Measurements from ENCODE around the gene ATG12.
A peak's percentile ranks its signal among the peaks of the same experiment; 100 is the strongest.
"Not testable (repeated sequence)": the region's sequence is repeated elsewhere in the genome, so short reads cannot be mapped to it uniquely, and the experiment has no call there.

Gene ATG12

DNA sequence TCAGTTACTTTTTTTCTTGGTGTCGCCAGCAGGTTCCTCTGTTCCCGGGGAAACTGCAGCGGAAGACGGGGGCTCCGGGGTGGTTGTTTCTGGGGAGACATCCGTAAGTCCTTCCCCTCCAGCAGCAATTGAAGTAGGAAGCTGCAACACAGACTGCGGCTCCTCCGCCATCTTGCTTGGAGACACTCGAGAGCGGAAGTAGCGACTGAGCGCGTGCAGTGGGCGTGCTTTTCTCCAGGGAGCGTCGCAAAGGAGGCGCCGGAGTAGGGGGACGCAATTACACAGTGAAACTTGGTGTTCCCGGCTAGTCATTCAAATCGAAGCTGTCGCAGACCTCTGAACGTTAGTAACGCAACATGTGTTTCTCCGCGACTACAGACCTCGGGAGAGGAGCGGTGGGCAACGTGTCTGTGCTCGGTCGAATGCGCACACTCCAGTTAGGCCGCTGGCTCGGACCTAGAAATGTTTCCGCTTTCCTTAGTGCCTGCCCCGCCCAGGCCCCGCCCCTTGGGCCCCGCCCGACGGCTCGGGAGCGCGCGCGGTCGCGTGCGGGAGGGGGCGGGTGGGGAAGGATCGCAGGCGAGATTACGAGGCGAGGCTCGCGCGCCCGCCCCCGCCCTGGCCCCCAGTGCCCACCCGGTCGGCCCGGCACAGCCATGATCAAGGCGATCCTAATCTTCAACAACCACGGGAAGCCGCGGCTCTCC is at the start of gene ATG12, which contains the start of gene AP3S1:
TSS of gene ATG12 (minus strand) at position 184 of the 707 bp plus-strand sequence. CDS start at position 171, 13 bp downstream.
TSS of gene AP3S1 (plus strand) at position 554 of the 707 bp plus-strand sequence. CDS start at position 657, 103 bp downstream.
- DNase-seq (ENCODE audit: low spot score): peak; percentile 78

- DNase-seq (ENCODE audit: low spot score): no peak
These were observed 46.7 kb upstream of the ATG12 start for GRCh38 chr5:115888027-115888426.

- not testable (repeated sequence) for DNase-seq (ENCODE audit: low spot score)
These were observed 43.8 kb upstream of the ATG12 start for GRCh38 chr5:115885208-115885607.

GRCh38 chr5:115884704-115885103 is 43.3 kb upstream of the ATG12 start:
- no peak for DNase-seq (ENCODE audit: low spot score)

GRCh38 chr5:115882434-115882833 is 41.1 kb upstream of the ATG12 start:
- DNase-seq (ENCODE audit: low spot score): not testable (repeated sequence)

DNA sequence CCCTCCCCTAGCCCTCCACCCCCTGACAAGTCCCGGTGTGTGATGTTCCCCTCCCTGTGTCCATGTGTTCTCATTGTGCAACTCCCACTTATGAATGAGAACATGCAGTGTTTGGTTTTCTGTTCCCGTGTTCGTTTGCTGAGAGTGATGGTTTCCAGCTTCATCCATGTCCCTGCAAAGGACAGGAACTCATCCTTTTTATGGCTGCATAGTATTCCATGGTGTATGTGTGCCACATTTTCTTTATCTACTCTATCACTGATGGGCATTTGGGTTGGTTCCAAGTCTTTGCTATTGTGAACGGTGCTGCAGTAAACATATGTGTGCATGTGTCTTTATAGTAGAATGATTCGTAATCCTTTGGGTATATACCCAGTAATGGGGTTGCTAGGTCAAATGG is 36.0 kb upstream of the ATG12 start:
- not testable (repeated sequence) for DNase-seq (ENCODE audit: low spot score)

DNA sequence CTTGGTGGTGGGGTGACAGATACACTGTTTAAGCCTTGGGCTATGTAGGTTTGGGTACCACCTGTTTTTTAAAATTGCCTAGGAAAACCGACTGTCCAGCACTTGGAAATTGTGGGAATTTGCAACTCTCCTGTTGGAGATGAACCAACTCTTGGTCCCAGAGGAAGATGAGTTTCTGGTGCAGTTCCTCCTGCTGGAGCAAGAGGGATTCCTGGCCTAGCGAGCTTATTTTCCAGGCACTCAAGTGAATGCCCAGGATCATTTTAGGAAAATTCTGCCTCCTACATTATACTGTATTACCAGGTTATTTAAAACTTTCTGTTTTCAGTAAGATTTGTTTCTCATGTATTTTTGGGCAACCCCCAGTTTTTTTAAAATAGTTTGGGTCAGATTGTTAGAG is 34.1 kb upstream of the ATG12 start:
- peak; percentile 5 for DNase-seq (ENCODE audit: low spot score)

DNA sequence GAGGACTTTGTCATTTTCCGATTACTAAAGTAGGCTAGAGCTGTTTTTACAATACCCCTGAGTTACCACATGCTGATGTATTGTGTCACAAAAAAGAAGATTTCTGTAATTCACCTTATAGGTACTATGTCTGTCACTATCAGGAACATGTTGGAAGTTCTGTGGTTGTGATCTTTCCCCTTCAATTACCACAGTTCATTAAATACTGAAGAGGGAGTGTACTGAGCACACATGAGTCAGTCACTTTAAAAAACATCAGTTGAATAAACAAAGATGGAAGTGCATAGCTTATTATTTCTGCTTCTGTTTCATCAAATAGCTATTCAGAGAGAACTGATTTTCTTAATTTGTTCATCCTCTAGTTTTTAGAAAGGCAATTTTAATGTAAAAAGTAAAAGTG is 32.0 kb upstream of the ATG12 start:
- DNase-seq (ENCODE audit: low spot score): no peak

- DNase-seq (ENCODE audit: low spot score): no peak
These were observed 31.1 kb upstream of the ATG12 start for GRCh38 chr5:115872447-115872846.

DNA sequence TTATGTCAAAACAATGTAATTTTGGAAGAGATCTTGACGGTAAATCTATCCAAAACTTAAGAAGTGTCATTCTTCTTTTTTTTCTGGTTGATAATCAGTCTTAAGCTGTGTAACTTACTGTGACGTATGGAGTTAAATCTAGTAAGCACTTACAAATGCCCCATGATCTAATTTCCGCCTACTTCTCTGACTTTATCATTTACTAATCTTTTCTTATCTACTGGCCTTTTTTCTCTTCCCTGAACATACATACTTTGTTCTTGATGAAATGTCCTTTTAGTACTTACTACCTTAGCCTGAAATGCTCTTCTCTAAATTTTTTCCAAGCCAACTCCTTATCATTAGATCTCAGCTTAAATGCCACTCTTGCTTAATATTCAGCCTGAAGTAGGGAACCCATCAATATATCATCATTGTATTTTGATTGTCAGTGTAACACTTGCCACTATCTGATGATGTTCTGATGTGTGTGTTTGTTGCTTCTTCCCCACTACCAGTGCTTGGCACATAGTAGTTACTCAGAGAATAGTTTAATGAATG is 28.0 kb upstream of the ATG12 start:
- DNase-seq (ENCODE audit: low spot score): no peak

DNA sequence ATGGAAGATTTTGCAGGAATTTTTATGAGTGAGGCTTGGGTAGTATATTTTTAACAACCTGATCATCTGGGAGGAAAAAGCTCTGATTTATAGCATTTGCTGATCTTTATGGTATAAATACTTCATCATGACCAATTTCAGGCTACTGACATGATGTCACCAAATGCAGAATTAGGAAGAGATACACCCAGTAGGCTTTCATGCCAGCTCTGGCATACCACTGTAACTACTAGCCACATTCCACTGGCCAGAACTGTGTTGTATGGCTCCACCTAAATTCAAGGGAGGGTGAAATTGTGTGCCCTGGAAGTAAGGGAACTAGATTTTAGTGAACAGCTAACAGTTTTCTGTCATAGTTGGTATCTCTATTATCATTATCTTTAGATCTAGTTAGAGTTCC is 18.0 kb upstream of the ATG12 start:
- DNase-seq (ENCODE audit: low spot score): no peak

DNA sequence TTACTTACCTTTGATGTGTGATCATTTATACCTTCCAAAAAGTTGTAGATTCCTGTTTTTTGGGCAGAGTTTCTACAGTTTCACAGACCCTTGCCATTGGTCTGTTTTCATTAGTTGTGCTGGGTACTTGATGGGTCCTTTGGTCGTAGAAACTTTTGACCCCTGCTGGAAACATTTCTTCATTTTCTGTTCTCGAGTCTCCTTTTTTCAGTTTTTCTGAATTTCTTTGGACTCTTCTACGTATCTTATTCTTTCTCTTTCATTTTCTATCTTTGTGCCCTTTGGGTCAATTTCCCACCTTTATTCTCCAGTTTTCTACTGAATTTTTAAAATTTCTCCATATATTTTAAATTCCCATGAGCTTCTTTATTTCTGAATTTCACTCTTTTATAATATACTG is 17.0 kb upstream of the ATG12 start:
- DNase-seq (ENCODE audit: low spot score): no peak

DNA sequence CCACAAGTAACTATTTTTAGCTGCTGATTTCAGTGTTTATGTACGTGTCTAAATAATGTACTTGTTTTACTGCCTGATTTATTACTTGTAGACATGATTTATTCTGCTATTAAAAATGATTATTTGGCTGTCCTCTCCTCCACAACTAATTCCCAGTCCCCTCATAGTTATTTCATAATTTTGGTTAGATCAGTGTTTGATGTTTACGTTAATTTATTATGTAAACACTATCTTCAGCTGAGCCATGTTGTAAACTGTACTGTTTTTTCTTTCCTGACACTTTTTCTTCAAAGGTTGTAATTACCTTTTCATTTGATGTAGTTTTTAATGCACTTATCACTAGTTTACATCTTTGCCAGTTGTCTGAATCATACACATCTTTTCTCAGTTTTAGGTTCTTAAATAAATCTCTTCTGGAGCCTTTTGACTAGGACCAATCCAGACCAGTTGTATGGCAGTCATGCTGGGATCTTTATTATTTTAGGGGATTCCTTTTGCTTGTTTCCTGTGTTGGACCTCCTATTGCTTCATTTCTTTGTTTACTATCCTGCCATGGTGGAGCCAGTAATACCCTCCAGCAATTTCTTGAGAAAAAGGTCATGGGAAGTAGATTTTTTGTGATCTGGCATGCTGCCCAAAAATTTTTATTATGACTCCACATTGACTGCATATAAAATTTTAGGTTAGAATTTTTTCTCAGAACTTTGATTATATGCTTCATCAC is 16.4 kb upstream of the ATG12 start:
- no peak for DNase-seq (ENCODE audit: low spot score)

GRCh38 chr5:115857057-115857479 is 15.7 kb upstream of the ATG12 start:
- no peak for DNase-seq (ENCODE audit: low spot score)

DNA sequence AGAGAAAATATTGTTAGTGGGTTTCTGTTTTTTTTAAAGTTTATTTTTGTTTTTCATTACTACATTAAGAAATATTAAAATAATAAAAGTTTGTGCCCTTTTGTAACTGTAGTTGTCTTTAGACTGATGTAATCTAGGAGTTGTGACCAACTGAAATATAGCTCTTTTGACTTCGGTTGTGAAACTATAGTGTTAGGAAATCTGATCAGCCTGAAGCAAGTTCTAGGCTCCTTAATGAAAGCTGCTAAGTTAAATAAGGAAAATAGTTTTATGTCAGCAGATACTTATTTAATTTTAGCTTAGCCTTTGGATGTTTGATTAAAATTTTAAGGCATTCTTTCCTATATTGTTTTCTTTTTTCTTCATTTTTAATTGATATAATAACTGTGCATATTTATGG is 14.6 kb upstream of the ATG12 start:
- no peak for DNase-seq (ENCODE audit: low spot score)

DNA sequence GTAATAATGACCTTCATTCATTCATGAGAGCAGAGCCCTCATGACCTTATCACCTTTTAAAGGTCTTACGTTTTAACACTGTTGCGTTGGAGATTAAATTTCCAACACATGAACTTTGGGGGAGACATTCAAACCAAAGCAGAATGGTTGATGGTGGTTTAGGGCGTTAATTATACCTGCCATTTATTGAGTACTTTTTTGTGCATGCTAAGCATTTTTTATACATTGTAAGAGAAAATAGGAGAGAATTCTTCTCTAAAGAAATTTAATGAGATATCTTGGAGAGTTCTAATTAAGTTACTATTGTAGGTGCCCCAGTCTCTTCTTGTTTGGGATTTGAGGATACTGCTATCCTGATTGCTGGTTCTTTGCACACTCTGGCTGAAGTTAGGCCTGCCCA is 12.8 kb upstream of the ATG12 start:
- no peak for DNase-seq (ENCODE audit: low spot score)

DNA sequence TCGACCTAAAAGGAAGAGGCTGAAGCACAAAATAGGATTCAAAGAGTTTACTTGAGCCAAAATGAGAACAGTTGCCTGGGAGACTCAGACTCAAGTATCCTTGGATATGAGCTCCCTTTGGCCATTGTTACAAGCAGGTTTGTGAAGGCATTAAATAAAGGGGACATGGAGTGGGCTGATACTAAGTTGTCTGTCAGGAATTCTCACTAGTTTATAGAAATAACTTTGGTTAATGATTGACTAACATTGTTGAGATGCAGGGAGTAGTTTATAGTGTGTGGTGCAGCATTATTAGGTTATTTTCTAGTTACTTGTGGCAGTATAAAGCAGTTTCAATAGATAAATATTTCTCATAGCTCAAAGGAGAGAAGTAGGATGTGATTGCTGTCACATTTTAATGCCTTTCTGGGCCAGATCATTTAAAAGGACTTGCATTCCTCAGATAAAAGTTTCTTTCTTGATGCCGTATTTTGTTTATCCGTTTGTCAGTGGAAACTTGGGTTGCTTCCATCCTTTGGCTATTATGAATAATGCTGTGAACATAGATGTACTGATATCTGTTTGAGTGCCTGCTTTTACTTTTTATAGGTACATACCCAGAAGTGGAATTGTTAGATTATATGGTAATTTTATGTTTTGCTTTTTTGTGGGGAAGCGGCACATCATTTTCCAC is 9.5 kb upstream of the ATG12 start:
- no peak for DNase-seq (ENCODE audit: low spot score)

DNA sequence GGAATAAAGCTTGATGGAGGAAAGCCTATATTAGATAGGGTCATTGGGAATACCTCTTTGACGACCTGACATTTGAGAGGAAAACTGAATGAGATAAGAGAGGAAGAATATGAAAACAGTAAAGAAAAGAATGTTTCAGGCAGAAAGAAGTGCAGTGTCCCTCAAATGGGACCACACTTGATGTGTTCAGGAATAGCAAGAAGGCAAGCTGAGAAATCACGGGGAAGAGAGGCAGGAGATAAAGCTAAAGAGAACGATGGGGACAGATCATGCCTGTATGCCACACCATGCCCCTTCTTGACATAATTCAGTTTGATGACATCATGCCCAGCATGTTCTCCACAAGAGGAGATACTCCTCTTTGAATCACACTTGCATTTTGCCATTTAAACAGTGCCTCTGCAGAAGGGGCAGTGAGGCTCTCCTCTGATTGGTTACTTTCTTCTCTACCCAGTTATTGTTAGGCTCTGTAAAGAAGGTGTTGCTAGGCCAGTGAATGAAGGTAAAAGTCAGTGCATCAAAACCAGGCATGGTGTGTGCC is 8.0 kb upstream of the ATG12 start:
- no peak for DNase-seq (ENCODE audit: low spot score)

- DNase-seq (ENCODE audit: low spot score): no peak
These were observed 5.9 kb upstream of the ATG12 start for GRCh38 chr5:115847290-115847689.

GRCh38 chr5:115844321-115844817 is 3.0 kb upstream of the ATG12 start:
- DNase-seq (ENCODE audit: low spot score): no peak

DNA sequence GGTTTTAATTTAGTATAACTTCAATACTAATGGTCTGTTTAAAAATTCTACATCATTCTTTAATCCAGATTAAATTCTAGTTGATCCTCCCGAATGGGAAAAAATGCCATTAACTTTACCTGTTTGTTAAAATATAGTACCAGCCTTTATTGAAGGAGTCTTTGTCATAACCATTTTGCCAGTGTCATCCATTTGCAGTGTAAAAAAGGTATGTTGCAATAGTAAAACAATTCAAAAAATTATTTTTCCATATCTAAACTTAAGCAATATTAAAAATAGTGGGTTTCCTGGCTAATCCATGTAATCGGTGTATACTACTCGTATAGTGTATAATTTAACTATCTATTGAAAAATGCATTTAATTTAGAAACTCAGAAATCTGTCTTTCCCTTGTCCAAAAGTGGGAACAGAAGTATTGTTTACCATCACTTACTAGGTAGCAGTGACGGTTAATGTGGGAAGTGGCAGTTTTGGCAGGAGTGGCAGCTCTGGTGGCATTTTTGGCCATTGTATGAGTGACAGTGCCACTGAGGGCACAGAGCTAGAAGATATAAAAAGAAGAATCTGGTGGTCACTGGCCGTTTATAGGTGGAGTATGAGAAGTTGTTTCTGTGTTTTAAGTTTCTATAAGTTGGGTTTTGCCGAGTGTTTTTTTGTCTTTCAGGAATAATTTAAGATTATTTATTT is 2.2 kb upstream of the ATG12 start:
- DNase-seq (ENCODE audit: low spot score): no peak

- no peak for DNase-seq (ENCODE audit: low spot score)
These were observed 1.6 kb upstream of the ATG12 start for GRCh38 chr5:115842952-115843351.

All from HuH-7 (cell line).